GM12874 (cell line): ENCODE results near the gene SLC22A31.

Experiments used
- CTCF ChIP-seq: IDR thresholded peaks from 2 replicates; pipeline ENCODE4 v1.5.1; 2011; ENCODE audit warnings: low read depth, mild to moderate bottlenecking, control low read depth, low read length, moderate library complexity; ENCODE audit not compliant: insufficient read depth

Gene SLC22A31

GRCh38 chr16:89209522-89210044 is 9.2 kb upstream of the SLC22A31 start:
- TF ChIP-seq CTCF = no peak

DNA sequence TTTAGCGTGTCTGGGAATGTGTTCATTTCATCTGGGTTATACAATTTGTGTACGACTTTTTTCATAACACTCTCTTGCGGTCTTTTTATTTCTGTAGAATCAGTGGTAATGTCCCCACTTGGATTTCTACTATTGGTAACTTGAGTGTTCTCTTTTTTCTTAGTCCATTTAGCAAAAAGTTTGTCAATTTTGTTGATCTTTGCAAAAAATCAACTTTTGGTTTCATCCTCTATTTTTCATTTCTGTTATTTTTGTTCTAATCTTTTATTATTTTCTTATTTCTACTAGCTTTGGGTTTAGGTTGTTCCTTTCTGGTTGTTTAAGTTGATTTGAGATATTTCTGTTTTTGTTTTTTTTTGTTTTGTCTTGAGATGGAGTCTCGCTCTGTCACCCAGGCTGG is 7.7 kb upstream of the SLC22A31 start:
- TF ChIP-seq CTCF = no peak

- no peak for TF ChIP-seq CTCF
Observed at GRCh38 chr16:89202422-89203215, 2.3 kb upstream of the SLC22A31 start.

DNA sequence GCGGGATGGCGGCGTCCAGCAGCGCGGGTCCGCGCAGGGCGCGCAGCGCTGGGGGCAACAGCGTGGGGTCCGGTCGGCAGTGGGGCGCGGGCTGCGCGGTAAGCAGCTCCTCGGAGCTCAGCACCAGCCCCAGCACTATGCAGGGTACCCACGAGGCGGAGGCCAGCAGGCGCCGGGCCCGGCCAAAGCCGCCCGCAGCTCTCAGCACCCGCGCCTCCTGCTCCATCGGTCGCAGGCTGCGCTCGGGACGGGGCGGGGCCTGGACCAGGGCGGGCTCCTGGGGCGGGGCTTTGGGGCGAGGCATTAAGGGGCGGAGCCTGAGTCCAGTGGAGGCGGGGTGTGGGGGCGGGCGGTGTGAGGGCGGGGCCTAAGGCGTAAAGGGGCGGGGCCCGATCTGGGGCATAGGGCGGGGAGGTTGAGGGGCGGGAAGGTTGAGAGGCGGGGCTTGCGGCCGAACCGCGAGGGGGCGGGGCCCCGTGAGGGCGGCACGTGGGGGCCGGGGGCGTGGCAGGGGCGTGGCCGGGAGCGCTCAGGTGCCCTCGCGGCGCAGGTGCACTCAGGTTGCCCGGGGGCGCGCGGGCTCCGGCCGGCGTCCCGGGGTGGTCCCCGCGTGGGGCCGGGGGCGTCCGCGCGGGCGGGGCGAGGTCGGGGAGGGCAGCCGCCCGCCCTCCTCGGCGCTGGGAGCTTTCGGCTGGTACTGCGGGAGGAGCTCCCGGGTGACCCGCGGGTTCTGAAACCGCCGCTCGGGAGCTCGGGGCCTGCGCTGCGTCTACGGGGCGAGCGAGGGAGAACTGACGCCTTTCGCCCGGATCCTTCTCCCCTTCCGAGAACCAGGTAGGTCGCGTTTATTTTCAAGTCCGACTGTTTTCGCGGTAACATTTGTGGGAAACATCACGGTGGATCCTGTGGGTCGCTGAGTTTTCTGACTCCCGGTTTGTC is 1.4 kb upstream of the SLC22A31 start:
- no peak for TF ChIP-seq CTCF

DNA sequence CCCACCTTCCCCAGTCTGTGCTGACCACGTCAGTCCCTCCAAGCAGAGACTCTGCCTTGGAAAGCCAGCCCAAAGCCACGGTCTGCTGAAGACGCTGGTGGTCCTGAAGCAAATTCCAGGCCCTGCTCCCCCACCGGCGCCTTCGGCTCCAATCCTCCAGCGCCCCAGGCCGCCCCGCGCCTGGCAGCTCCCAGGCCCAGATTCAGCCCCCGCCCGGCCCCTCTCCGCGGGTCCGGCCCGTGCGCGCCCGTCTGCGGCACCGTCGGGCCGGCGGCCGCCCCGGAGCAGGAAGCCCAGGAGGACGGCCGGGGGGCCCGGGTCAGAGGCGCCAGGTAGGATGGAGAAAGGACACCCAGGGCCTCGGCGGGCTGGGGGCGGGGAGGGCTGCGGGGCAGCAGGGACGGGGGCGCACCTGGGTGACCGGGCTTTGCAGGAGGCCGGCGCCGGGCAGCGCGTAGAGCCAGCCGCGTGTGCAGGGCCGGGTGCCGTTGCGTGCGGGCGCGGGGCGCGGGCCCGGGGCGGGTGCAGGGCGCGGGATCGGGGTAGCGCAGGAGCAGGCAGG is 594 bp upstream of the SLC22A31 start:
- no peak for TF ChIP-seq CTCF

- no peak for TF ChIP-seq CTCF
Observed at GRCh38 chr16:89199241-89200123, 855 bp downstream of the SLC22A31 start.
